Measurements from ENCODE around the gene TRIM33. TPM values are rescaled to one million over a fixed set of nuclear protein-coding genes. Genes with fewer than 3 reads are reported as not detected.

TRIM33 gene
- total and polyA plus RNA-seq, 2 of the 13 experiments (the other 11 are each of a cell fraction or from before 2014, with no cell fraction given): 35.5 to 42.2 TPM

GRCh38 chr1:114467491-114467890 is 43.5 kb downstream of the TRIM33 start (continued):
- TF ChIP-seq FOXK1 (CRISPR knock-in tag; IDR thresholded peaks at IDR 0.05; ENCODE audit: borderline replicate concordance, low read depth) (peak; percentile 97), TP53 (CRISPR knock-in tag; conservative IDR thresholded peaks at IDR 0.05) (no peak), SRF (IDR thresholded peaks at IDR 0.05; ENCODE audit: low read depth, low read length) (no peak), HMGXB3 (CRISPR knock-in tag; IDR thresholded peaks at IDR 0.05; ENCODE audit: borderline replicate concordance) (no peak), RELA (CRISPR knock-in tag; IDR thresholded peaks at IDR 0.05) (no peak), ARID4A (CRISPR knock-in tag; IDR thresholded peaks at IDR 0.05; ENCODE audit: borderline replicate concordance) (peak; percentile 21; the same call in 1 of the 2 replicates), KLF15 (CRISPR knock-in tag; IDR thresholded peaks at IDR 0.05; ENCODE audit: borderline replicate concordance) (no peak), ZMYM2 (CRISPR knock-in tag; IDR thresholded peaks at IDR 0.05) (no peak), ZNF615 (CRISPR knock-in tag; IDR thresholded peaks at IDR 0.05; ENCODE audit: borderline replicate concordance) (no peak), ZNF557 (CRISPR knock-in tag; IDR thresholded peaks at IDR 0.05) (no peak), GZF1 (CRISPR knock-in tag; IDR thresholded peaks at IDR 0.05) (no peak), DNMT1 (CRISPR knock-in tag; IDR thresholded peaks at IDR 0.05) (no peak), SMARCE1 (IDR thresholded peaks at IDR 0.05; ENCODE audit: borderline replicate concordance) (no peak), ZNF792 (CRISPR knock-in tag; IDR thresholded peaks at IDR 0.05) (peak; percentile 81), PAF1 (CRISPR knock-in tag; IDR thresholded peaks at IDR 0.05) (0 out of 2 replicates have a peak, but pooled peaks have one; percentile 45), HBP1 (CRISPR knock-in tag; IDR thresholded peaks at IDR 0.05; ENCODE audit: low read depth) (peak; percentile 63; the same call in 1 of the 2 replicates)
- TF ChIP-seq, protein P1, sequence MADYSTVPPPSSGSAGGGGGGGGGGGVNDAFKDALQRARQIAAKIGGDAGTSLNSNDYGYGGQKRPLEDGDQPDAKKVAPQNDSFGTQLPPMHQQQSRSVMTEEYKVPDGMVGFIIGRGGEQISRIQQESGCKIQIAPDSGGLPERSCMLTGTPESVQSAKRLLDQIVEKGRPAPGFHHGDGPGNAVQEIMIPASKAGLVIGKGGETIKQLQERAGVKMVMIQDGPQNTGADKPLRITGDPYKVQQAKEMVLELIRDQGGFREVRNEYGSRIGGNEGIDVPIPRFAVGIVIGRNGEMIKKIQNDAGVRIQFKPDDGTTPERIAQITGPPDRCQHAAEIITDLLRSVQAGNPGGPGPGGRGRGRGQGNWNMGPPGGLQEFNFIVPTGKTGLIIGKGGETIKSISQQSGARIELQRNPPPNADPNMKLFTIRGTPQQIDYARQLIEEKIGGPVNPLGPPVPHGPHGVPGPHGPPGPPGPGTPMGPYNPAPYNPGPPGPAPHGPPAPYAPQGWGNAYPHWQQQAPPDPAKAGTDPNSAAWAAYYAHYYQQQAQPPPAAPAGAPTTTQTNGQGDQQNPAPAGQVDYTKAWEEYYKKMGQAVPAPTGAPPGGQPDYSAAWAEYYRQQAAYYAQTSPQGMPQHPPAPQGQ (CRISPR knock-in tag; IDR thresholded peaks at IDR 0.05; ENCODE audit: borderline replicate concordance): peak; percentile 51; the same call in 1 of the 2 replicates
- TF ChIP-seq, protein P2, sequence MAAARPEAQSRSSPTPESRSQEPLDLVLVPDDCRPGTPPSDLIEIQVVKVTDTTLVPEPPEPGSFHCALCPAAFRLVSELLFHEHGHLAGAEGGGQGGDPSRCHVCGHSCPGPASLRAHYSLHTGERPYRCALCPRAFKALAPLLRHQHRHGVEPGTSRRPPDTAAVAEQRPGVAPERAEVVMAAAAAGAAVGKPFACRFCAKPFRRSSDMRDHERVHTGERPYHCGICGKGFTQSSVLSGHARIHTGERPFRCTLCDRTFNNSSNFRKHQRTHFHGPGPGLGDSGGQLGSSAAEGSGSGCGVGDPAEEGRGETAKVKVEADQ (CRISPR knock-in tag; IDR thresholded peaks at IDR 0.05; ENCODE audit: borderline replicate concordance): no peak
